ENCODE measurements around the gene BACE2.

The BACE2 gene

DNA sequence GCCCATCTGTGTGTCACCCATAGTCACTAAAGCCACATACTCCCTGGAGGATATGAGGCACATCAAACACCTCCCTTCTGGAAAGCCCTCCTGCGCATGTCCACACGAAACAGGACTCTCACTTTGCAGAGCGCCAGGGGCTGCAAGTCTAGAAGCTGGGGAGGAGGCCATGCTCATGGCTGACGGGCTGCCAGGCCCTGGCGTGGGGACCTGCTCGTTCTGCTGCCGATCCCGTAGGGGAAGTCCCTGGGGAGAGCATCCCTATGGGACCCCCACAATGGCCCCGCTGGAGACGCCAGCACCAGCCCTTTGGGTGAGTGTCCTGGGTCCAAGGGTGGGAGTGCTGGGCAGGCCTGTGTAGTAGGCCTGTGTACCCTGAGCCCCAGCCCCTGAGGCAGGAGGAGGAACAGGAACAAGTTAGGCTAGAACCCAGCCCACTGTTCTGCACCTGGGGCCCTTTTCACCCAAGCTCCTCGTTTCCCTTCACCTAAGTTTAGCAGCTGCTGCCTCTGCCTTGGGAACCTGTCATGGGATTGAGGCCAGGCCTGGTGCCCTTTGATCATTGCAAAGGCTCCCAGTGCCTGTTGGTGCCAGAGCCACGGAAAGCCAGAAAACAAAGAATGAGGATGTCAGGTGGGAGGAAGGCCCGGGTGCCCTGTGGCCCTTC, 158.6 kb downstream of the BACE2 start:
- no peak for DNase-seq

- no peak for DNase-seq
Measured at GRCh38 chr21:41327753-41328152, 159.8 kb downstream of the BACE2 start.

GRCh38 chr21:41328660-41329607, 161.0 kb downstream of the BACE2 start:
- DNase-seq: no peak
